ENCODE results near the gene TMEM191C.
"Not testable (repeated sequence)": the region's sequence is repeated elsewhere in the genome, so short reads cannot be mapped to it uniquely, and the experiment has no call there.

DNA sequence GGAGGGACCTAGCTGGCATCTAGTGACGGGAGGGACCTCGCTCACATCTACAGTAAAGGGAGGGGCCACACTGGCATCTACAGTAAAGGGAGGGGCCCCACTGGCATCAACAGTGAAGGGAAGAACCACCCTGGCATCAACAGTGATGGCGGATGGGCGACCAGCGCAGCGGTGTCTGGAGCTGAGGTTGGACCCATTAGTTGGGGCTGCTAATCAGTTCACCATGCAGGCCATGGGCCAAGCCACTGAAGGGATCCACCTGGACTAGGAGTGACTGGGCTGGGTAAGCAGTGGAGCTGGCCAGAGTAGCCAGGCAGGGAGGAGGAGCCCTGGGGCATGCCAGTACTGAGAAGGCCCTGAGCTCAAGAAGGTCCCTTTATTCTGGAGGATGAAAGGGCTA, 23.4 kb downstream of the TMEM191C start:
- TF ChIP-seq, protein P1, sequence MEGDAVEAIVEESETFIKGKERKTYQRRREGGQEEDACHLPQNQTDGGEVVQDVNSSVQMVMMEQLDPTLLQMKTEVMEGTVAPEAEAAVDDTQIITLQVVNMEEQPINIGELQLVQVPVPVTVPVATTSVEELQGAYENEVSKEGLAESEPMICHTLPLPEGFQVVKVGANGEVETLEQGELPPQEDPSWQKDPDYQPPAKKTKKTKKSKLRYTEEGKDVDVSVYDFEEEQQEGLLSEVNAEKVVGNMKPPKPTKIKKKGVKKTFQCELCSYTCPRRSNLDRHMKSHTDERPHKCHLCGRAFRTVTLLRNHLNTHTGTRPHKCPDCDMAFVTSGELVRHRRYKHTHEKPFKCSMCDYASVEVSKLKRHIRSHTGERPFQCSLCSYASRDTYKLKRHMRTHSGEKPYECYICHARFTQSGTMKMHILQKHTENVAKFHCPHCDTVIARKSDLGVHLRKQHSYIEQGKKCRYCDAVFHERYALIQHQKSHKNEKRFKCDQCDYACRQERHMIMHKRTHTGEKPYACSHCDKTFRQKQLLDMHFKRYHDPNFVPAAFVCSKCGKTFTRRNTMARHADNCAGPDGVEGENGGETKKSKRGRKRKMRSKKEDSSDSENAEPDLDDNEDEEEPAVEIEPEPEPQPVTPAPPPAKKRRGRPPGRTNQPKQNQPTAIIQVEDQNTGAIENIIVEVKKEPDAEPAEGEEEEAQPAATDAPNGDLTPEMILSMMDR (IDR thresholded peaks at IDR 0.05), result not testable (repeated sequence)
- not testable (repeated sequence) for TF ChIP-seq POLR2A (IDR thresholded peaks at IDR 0.05)
